Activated T-cell treated with anti-CD3 and anti-CD28 coated beads, Interleukin-2, amount 50 U/mL, for 4 hours (primary cell): ENCODE results near the gene PLA2G3. TPM values are rescaled to one million over a fixed set of nuclear protein-coding genes. Genes with fewer than 3 reads are reported as not detected.
"Not testable (repeated sequence)": the region's sequence is repeated elsewhere in the genome, so short reads cannot be mapped to it uniquely, and the experiment has no call there.

Source experiments
- ATAC-seq, 2 donors: fragments of 200-7000 bp; cut with Tn5 transposase; one replicate each; pipeline ENCODE4 v1.10.0; 2021
- DNase-seq: peaks from one replicate; pipeline ENCODE4 v3.0.0-alpha.2; 2020
- H3K27me3 Mint-ChIP-seq: one replicate; pipeline ENCODE4 v1.8.0; 2021; ENCODE audit warnings: low read depth, mixed read lengths
- H3K36me3 Mint-ChIP-seq: one replicate; pipeline ENCODE4 v1.8.0; 2022; ENCODE audit warnings: mixed read lengths; ENCODE audit not compliant: insufficient read depth
- H3K4me1 Mint-ChIP-seq: one replicate; pipeline ENCODE4 v1.8.0; 2021; ENCODE audit warnings: low read depth, mixed read lengths
- H3K4me3 Mint-ChIP-seq: one replicate; pipeline ENCODE4 v1.8.0; 2021; ENCODE audit warnings: mild to moderate bottlenecking, moderate library complexity, mixed read lengths
- H3K9me3 Mint-ChIP-seq: one replicate; pipeline ENCODE4 v1.8.0; 2021; ENCODE audit warnings: mixed read lengths
- total RNA-seq, 3 donors: library from RNA; stranded (reverse); gene quantifications; one replicate each; pipeline ENCODE4 v1.2.1, GENCODE V29; 2021

The PLA2G3 gene
- total RNA-seq, 3 donors from 2014 or later = not detected

- H3K27me3 Mint-ChIP-seq = peaks cover 1% of the 10 kb centered on the region
- no peak for ATAC-seq
- H3K9me3 Mint-ChIP-seq = no peaks in the 10 kb centered on the region
- H3K36me3 Mint-ChIP-seq = no peaks in the 10 kb centered on the region
- H3K4me1 Mint-ChIP-seq = no peaks in the 10 kb centered on the region
- DNase-seq = no peak
- no peak overlapping the region for H3K4me3 Mint-ChIP-seq
Measured at GRCh38 chr22:31123292-31123602, 17.1 kb downstream of the PLA2G3 start.

GRCh38 chr22:31122532-31123291 lies 17.6 kb downstream of the PLA2G3 start, which contains the start of gene INPP5J:
TSS of gene INPP5J (plus strand) at chr22:31122966. CDS start at chr22:31123015, 49 bp downstream.
- no peaks in the 10 kb centered on the region for H3K27me3 Mint-ChIP-seq
- H3K4me3 Mint-ChIP-seq = no peak within 1 kb of the TSS
- ATAC-seq (no peak), DNase-seq (no peak)
- H3K4me1 Mint-ChIP-seq = no peaks in the 10 kb centered on the region
- H3K36me3 Mint-ChIP-seq = no peaks in the 10 kb centered on the region
- H3K9me3 Mint-ChIP-seq = no peaks in the 10 kb centered on the region

GRCh38 chr22:31122196-31122531 lies 18.1 kb downstream of the PLA2G3 start:
- Mint-ChIP-seq H3K4me3 (no peak overlapping the region), H3K9me3 (no peaks in the 10 kb centered on the region), H3K27me3 (no peaks in the 10 kb centered on the region), H3K36me3 (no peaks in the 10 kb centered on the region), H3K4me1 (no peaks in the 10 kb centered on the region)
- ATAC-seq (no peak), DNase-seq (no peak)

DNA sequence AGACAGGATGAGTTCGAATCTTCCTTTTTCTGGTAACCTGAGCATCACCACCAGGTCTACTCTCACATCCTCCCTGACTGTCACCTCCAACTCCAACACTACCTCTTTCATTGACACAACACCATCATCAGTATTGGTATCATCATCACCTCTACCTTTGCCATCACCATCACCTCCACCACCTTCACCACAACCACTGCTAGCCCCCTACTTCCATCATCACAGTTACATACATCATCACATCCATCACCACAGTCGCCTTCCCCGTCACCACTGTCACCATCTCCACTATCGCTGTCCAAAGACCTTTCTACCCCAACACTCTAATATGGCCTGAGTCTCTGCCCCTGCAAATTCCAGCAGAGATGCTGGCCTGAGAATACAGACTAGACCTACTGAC lies 18.9 kb downstream of the PLA2G3 start:
- ATAC-seq = no peak
- no peaks in the 10 kb centered on the region for H3K4me1 Mint-ChIP-seq
- DNase-seq = no peak
- no peak overlapping the region for H3K4me3 Mint-ChIP-seq
- no peaks in the 10 kb centered on the region for H3K27me3 Mint-ChIP-seq
- no peaks in the 10 kb centered on the region for H3K36me3 Mint-ChIP-seq
- H3K9me3 Mint-ChIP-seq = no peaks in the 10 kb centered on the region

DNA sequence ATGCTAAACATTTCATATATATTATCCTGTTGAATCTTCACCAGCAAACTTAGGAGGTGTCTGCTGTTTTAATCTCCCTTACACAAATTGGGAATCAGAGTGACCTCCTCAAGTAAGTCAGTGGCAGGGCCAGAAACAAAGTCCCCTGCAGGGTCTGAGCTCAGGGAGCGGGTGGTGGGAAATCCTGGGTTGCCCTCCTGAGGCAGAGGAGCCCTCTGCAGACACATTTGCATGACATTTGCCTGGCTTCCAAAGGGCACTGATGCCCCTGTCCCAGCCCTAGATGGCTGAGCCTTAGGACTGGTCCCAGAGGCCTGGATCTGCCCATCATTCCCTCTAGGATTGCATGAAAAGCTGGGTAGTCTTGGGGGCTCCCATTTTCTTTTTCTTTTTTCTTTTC lies 19.7 kb downstream of the PLA2G3 start:
- H3K27me3 Mint-ChIP-seq = no peaks in the 10 kb centered on the region
- H3K4me3 Mint-ChIP-seq = no peak overlapping the region
- no peaks in the 10 kb centered on the region for H3K9me3 Mint-ChIP-seq
- ATAC-seq (no peak), DNase-seq (no peak)
- no peaks in the 10 kb centered on the region for H3K36me3 Mint-ChIP-seq
- H3K4me1 Mint-ChIP-seq = no peaks in the 10 kb centered on the region

GRCh38 chr22:31120230-31120629 lies 20.1 kb downstream of the PLA2G3 start:
- H3K4me3 Mint-ChIP-seq = no peak overlapping the region
- H3K27me3 Mint-ChIP-seq = no peaks in the 10 kb centered on the region
- ATAC-seq (no peak), DNase-seq (no peak)
- no peaks in the 10 kb centered on the region for H3K9me3 Mint-ChIP-seq
- H3K4me1 Mint-ChIP-seq = no peaks in the 10 kb centered on the region
- no peaks in the 10 kb centered on the region for H3K36me3 Mint-ChIP-seq

DNA sequence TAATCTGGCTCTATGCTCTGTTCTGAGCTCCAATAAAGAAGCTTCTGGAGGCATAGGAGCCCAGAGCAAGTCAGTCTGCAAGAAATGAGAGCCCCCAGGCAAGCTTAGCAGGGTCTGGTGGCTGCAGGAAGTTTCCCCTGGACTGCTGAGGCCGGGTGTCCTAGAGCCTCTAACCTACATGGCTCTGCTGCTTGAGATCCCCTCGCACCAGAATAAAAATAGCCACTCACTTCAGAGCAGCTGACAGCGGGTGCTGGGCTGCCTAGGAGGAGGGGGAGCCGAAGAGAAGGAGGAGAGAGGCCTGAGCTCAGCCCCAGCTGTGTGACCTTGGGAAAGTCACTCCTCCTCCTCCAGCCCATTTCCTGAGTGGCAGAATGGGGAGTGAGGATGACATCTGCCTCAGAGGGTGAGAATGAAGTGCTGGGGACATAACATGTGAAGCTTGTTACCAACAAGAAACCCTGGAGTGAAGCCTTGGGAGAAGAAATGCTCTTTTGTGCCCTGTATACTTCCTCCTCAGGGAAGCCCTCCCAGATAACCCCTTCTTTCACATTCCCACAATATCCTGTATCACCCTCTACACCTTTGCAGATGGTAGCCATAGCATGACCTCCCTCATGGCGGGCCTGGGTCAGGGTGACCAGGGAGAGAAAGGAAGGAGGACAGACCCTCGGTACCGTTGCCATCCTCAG lies 21.1 kb downstream of the PLA2G3 start:
- no peak for ATAC-seq
- no peaks in the 10 kb centered on the region for H3K27me3 Mint-ChIP-seq
- H3K36me3 Mint-ChIP-seq = no peaks in the 10 kb centered on the region
- H3K9me3 Mint-ChIP-seq = no peaks in the 10 kb centered on the region
- H3K4me3 Mint-ChIP-seq = no peak overlapping the region
- DNase-seq = no peak
- no peaks in the 10 kb centered on the region for H3K4me1 Mint-ChIP-seq

DNA sequence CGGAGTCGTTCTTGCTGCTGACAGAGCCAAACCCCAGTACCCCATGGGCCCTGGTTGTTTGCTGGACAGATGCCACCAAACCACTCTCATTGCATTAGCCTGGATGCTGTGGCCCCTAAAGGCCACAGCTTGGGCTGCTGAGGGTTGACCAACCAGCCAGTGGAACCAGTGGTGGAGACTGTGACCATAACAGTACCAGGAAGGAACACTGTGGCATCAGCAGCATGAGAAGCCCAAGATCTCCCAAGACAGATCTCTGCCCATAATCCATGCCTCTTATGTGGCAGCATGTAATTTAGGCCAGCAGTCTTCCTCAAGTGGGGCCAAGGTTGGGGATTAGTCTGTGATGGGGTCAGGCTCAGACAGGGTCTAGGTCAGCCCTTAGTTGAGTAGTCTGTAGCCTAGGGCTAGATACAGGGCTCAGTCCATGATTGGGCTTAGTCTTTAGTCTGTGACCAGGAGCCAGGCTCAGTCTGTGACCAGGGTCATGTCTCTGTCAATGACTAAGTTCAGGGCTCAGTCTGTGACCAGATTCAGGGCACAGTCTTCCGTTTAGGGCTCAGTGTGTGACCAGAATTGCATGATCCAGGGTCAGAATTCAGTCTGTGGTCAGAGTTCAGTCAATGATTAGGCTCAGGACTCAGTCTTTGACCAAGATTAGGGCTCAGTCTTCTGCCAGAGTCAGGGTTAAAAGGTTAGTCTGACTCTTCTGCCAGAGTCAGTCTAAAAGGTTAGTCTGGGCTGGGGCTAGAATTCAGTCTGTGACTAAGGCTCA lies 22.1 kb downstream of the PLA2G3 start:
- Mint-ChIP-seq H3K27me3 (no peaks in the 10 kb centered on the region), H3K4me3 (no peak overlapping the region), H3K9me3 (no peaks in the 10 kb centered on the region), H3K36me3 (no peaks in the 10 kb centered on the region), H3K4me1 (no peaks in the 10 kb centered on the region)
- DNase-seq (no peak), ATAC-seq (no peak)

DNA sequence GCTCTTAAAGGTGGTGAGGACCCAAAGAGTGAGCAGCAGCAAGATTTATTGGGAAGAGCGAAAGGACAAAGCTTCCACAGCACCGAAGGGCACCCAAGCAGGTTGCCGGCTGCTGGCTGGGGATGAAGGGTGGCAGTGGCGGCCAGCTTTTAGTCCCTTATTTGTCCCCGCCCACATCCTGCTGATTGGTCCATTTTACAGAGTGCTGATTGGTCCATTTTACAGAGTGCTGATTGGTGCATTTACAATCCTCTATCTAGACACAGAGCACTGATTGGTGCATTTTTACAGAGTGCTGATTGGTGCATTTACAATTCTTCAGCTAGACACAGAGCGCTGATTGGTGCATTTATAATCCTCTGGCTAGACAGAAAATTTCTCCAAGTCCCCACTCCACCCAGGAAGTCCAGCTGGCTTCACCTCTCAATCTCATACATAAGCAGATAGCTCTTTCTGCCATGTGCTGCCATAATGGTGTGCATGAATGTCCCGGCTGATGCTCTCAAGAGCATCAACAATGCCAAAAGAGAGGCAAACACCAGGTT lies 27.7 kb downstream of the PLA2G3 start:
- H3K27me3 Mint-ChIP-seq, DNase-seq, H3K4me3 Mint-ChIP-seq, H3K4me1 Mint-ChIP-seq, H3K9me3 Mint-ChIP-seq, H3K36me3 Mint-ChIP-seq, ATAC-seq: not testable (repeated sequence)

- DNase-seq (no peak), ATAC-seq (peak; percentile 13 to 15)
- Mint-ChIP-seq H3K4me1 (peaks cover 24% of the 10 kb centered on the region), H3K9me3 (no peaks in the 10 kb centered on the region), H3K4me3 (peak overlapping the region; percentile 87), H3K27me3 (no peaks in the 10 kb centered on the region), H3K36me3 (no peaks in the 10 kb centered on the region)
Measured at GRCh38 chr22:31107894-31108218, 32.5 kb downstream of the PLA2G3 start.

DNA sequence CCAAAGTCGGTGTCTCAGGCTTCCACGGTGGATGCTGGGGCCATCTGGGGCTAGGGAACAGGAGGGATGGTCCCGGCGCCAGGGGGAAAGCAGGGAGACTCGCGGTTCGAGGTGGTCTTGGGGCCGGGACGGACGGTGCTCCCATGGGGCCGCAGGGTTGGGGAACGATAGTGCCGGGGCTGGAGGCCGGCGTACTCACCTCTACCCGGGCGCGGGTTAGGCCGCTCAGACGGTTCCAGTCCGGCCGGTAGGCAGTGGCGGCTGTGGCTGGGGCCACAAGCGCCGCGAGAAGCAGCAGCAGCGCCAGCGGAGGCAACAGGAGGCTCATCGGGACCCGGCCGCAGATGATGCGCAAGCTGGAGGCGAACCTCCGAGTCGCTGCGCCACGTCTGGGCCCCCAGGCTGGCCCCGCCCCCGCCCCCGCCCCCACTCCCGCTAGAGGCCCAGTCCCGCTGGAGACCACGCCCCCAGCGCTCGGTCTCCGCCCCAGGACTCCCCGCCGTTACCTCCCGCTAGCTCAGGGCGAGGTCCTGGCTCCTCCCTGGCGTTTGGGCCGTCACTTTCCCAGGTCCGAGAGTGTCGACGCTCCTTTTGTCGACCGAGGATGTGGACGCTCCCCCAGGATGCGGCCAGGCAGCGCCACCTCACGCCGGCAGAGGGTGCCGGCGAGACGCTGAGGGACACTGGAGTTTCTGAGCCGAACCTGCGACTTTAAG lies 33.0 kb downstream of the PLA2G3 start, which contains the start of gene SELENOM:
TSS of gene SELENOM (minus strand) at position 391 of the 716 bp plus-strand sequence. CDS start at position 328, 63 bp downstream.
- H3K4me1 Mint-ChIP-seq = peaks cover 24% of the 10 kb centered on the region
- no peaks in the 10 kb centered on the region for H3K36me3 Mint-ChIP-seq
- peak; percentile 80 for DNase-seq
- H3K4me3 Mint-ChIP-seq = peak within 1 kb of the TSS; percentile 87
- ATAC-seq = peak; percentile 93 to 97
- no peaks in the 10 kb centered on the region for H3K27me3 Mint-ChIP-seq
- no peaks in the 10 kb centered on the region for H3K9me3 Mint-ChIP-seq

DNA sequence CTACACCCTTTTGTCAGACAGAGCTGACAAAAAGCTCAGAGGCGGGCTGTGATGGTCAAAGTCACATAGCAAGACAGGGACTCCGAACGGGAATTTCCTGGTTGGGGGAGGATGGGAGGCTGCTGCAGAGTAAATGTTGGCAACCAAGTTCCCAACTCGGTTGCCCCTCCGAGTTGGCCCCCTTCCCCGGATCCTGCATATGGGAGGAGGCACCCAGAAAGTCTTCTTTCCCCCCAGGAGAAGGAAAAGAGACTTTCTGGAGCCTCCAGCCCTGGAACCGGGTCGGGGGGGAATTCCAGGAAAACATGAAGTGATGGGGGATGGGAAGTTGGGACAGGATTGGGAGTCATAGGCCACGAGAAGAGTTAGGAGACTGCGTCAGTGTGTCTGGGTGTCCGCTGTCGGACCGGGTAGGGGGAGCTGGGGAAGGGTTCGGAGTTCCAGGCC lies 33.6 kb downstream of the PLA2G3 start:
- H3K4me1 Mint-ChIP-seq = peaks cover 24% of the 10 kb centered on the region
- DNase-seq (no peak), ATAC-seq (no peak)
- no peaks in the 10 kb centered on the region for H3K9me3 Mint-ChIP-seq
- H3K27me3 Mint-ChIP-seq = no peaks in the 10 kb centered on the region
- no peaks in the 10 kb centered on the region for H3K36me3 Mint-ChIP-seq
- H3K4me3 Mint-ChIP-seq = peak overlapping the region; percentile 87

DNA sequence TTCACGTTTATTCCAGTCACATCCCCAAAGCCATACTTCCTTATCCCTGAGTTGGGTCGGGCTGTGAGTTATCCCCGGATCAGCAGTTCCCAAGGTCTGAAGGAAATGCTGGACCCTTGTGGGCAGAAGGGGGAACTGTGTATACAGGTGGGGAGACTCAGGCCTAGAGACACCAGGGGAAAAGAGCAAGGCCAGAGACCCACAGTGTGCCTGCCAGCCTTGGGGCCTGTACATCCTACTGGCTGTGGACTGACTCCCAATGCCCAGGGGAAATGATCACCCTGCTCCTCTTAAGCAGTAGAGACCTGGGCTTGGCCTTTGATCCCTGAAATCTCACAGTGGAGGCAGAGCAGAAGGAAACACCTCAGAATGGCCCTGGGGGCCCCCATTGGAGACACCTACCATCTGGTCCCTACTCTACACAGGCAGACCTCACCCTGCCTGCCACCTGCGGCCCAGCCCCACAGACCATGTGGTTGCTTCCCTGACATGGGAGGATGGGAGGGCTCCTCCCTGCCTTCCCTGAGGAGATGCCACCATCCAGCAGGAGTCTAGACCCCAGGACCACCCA lies 34.2 kb downstream of the PLA2G3 start:
- ATAC-seq (no peak), DNase-seq (no peak)
- H3K36me3 Mint-ChIP-seq = no peaks in the 10 kb centered on the region
- no peaks in the 10 kb centered on the region for H3K9me3 Mint-ChIP-seq
- H3K4me3 Mint-ChIP-seq = peak overlapping the region; percentile 87
- H3K27me3 Mint-ChIP-seq = no peaks in the 10 kb centered on the region
- H3K4me1 Mint-ChIP-seq = peaks cover 24% of the 10 kb centered on the region
